Left ventricle myocardium inferior (tissue), 1 donor: Measurements from ENCODE around the gene MBNL3. TPM values are rescaled to one million over a fixed set of nuclear protein-coding genes. Genes with fewer than 3 reads are reported as not detected.
"Not testable (repeated sequence)": the region's sequence is repeated elsewhere in the genome, so short reads cannot be mapped to it uniquely, and the experiment has no call there.

ENCODE experiments used
- DNase-seq: peaks from one replicate; pipeline ENCODE4 v3.0.0-alpha.2; 2020
- H3K27ac ChIP-seq: fragments of 200-600 bp; replicated peaks from 2 replicates; pipeline ENCODE4 v1.8.0; 2021
- H3K27me3 ChIP-seq: fragments of 200-600 bp; 2 replicates; pipeline ENCODE4 v1.8.0; 2021; ENCODE audit warnings: low read depth
- H3K36me3 ChIP-seq: fragments of 200-600 bp; 2 replicates; pipeline ENCODE4 v1.8.0; 2021
- H3K4me1 ChIP-seq: fragments of 200-600 bp; 2 replicates; pipeline ENCODE4 v1.8.0; 2021
- H3K4me3 ChIP-seq: fragments of 200-600 bp; 2 replicates; pipeline ENCODE4 v1.8.0; 2021; ENCODE audit warnings: mild to moderate bottlenecking, moderate library complexity
- H3K9me3 ChIP-seq: fragments of 200-600 bp; replicated peaks from 2 replicates; pipeline ENCODE4 v1.8.0; 2021
- intact Hi-C: fragments of 100-400 bp; cut with micrococcal nuclease; formaldehyde crosslinking; loops from one replicate; pipeline ENCODE4 v1.11.0; 2022
- total RNA-seq: library from RNA; stranded (reverse); fragmentation: NEBNext Ultra II Directional; extraction: Animal tissue kit (Norgen Biotek cat#: 25700); gene quantifications from one replicate; pipeline ENCODE4 v1.2.1, GENCODE V29; 2021
- TF ChIP-seq, protein P1 (sequence below): fragments of 200-600 bp; IDR thresholded peaks from 2 replicates; pipeline ENCODE4 v1.8.0; 2021; ENCODE audit warnings: antibody characterized with exemption, mild to moderate bottlenecking, borderline replicate concordance
- donor health status: DM: no; HTN: yes; CAD: no; lungs with severe emphysema.

Gene MBNL3
- total RNA-seq, 1 donor from 2014 or later: 38.5 TPM

DNA sequence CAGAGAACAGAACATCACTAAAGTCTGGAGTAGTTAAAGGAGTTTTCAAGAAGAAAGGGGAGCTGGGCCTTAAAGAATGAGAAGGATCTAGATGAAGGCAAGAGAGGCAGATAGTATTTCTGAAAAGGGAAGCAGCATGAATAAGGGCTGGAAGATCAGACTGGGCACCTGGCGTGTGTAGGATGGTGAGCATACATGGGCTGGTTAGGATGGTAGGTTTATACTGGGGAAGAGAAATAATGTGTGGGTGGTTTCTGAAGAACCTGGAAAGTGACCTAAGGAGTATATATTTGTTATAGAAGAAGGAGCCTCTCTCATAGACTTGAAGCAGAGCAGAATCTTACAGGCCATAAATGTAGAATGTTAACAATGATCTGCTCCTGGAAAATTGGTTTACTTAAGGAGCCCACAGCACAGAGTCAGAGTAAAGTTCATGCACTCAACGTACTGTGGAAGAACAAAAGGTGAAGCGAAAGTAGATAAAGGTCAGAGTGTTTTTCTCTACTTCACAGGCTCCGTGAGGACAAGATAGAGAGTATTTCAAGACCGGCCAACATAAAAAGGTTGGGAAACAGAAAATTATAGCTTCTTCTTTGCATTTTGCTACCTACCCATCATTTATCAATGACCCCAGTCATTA lies 35.8 kb downstream of the MBNL3 start:
- Histone ChIP-seq H3K4me1 (no peaks in the 10 kb centered on the region), H3K27ac (no peak overlapping the region), H3K36me3 (no peaks in the 10 kb centered on the region), H3K9me3 (no peaks in the 10 kb centered on the region), H3K27me3 (no peaks in the 10 kb centered on the region), H3K4me3 (no peak overlapping the region)
- TF ChIP-seq, protein P1, sequence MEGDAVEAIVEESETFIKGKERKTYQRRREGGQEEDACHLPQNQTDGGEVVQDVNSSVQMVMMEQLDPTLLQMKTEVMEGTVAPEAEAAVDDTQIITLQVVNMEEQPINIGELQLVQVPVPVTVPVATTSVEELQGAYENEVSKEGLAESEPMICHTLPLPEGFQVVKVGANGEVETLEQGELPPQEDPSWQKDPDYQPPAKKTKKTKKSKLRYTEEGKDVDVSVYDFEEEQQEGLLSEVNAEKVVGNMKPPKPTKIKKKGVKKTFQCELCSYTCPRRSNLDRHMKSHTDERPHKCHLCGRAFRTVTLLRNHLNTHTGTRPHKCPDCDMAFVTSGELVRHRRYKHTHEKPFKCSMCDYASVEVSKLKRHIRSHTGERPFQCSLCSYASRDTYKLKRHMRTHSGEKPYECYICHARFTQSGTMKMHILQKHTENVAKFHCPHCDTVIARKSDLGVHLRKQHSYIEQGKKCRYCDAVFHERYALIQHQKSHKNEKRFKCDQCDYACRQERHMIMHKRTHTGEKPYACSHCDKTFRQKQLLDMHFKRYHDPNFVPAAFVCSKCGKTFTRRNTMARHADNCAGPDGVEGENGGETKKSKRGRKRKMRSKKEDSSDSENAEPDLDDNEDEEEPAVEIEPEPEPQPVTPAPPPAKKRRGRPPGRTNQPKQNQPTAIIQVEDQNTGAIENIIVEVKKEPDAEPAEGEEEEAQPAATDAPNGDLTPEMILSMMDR: no peak
- no peak for DNase-seq
- intact Hi-C loops: no loop called here

DNA sequence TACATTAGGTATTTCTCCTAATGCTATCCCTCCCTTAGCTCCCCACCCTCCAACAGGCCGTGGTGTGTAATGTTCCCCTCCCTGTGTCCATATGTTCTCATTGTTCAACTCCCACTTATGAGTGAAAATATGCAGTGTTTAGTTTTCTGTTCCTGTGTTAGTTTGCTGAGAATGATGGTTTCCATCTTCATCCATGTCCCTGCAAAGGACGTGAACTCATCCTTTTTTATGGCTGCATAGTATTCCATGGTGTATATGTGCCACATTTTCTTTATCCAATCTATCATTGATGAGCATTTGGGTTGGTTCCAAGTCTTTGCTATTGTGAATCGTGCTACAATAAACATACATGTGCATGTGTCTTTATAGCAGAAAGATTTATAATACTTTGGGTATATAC lies 42.9 kb downstream of the MBNL3 start:
- H3K4me1 ChIP-seq, H3K9me3 ChIP-seq, H3K27me3 ChIP-seq, DNase-seq, intact Hi-C loops, H3K36me3 ChIP-seq, H3K27ac ChIP-seq, H3K4me3 ChIP-seq: not testable (repeated sequence)

DNA sequence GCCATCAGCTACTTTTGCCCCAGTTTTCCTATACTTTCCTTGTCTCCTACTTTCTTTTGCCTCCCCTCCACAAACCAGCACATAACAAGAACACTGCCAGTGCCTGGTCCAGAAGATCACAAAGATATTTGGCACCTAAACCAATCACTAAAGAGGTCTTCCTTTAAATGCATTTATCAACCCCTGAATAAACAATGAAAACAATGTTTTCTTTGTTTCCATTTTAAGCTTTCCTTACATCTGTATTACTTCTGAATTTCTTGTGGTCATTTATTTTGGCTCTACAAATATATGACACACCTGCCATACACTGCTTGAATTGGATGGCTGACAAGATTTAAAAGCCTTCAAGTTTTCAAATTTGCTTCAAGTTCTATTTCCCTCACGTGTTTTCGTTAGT lies 43.9 kb downstream of the MBNL3 start:
- no peak for DNase-seq
- Histone ChIP-seq H3K36me3 (no peaks in the 10 kb centered on the region), H3K4me3 (no peak overlapping the region), H3K27me3 (no peaks in the 10 kb centered on the region), H3K27ac (no peak overlapping the region), H3K9me3 (peaks cover 6% of the 10 kb centered on the region), H3K4me1 (no peaks in the 10 kb centered on the region)
- intact Hi-C loops: no loop called here
- TF ChIP-seq, protein P1: no peak

DNA sequence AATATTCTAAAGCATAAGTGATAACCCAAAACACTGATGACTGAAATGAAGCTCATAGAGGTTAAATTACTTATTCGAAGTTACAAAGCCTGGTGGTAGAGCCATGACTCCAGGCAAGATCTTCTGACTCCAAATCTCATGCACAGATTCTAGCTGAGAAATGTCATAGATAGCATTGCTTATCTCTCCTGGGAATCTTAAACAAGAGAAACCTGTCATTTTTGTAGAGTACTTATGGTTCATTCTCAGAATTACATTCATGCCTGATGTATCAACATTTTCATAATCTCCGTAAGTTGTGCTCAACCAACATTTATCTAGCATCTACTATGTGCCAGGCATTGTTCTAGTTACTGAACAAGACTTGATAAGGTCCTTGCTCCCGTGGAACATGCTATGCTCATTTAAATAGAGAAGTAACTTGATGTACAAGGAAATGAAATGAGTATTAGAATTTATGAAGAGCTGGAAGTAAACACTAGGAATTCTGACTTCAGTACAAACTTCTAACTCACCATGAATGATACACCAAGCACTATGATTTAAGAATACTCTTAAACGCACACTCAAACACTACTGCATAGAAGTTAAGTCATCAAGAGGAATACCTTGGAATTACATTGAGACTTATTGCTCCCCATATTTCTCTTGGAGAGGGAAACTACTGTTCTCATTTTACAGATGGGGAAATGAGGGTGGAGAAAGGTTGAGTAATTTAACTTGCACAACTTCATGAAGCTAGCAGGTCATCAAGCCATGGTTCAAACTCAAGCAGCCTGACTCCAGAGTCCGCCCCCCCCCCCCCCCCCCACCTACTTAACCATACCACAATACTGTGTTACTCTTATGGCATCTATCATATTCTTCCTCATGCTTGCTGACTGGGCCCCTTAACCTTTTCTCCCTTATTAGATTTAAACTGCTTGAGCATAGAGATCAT lies 45.4 kb downstream of the MBNL3 start:
- DNase-seq: no peak
- intact Hi-C loops: no loop called here
- H3K9me3 ChIP-seq: peaks cover 6% of the 10 kb centered on the region
- no peaks in the 10 kb centered on the region for H3K36me3 ChIP-seq
- H3K27me3 ChIP-seq: no peaks in the 10 kb centered on the region
- no peak overlapping the region for H3K27ac ChIP-seq
- TF ChIP-seq, protein P1: no peak
- no peaks in the 10 kb centered on the region for H3K4me1 ChIP-seq
- H3K4me3 ChIP-seq: no peak overlapping the region

DNA sequence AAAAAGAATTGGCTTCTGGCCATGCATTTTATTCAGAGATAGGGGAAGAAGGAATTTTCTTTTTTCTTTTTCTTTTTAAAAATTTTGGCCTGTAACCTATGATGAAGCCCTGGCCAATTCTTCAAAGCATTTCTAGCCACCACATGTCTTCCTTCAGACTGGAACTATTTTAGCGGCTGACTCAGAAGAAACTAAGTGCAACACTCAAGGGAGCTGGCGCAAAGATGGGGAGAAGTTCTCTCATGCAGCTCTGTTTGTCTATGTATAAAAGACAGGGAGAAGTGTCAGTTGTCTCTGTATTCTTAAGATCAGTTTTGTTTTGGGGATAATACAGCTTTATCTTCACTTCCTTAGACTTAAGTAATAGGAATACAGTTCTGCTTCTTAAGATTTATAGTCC lies 46.1 kb downstream of the MBNL3 start:
- no peaks in the 10 kb centered on the region for H3K36me3 ChIP-seq
- no peaks in the 10 kb centered on the region for H3K27me3 ChIP-seq
- intact Hi-C loops: no loop called here
- H3K4me1 ChIP-seq: no peaks in the 10 kb centered on the region
- no peak overlapping the region for H3K4me3 ChIP-seq
- TF ChIP-seq, protein P1: no peak
- no peak for DNase-seq
- H3K27ac ChIP-seq: no peak overlapping the region
- H3K9me3 ChIP-seq: peaks cover 6% of the 10 kb centered on the region

DNA sequence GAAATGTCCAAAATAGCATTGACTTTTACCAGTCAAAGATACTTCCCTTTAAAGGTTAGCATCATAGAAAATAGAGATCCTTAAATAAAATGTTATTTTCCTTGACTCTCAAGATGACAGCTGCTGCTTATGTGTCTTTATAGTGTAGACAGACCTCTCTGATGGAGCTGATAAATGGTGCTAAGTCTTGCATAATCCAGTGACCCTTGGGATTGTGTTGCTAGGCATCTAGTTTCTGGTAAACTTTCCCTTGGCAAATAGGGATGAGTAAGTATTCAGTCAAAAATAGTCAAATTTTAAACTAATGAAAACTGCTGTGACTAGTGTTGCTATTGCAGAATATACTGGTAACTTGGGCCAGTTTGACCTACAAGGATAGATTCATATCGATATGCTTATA lies 53.6 kb downstream of the MBNL3 start:
- no peak overlapping the region for H3K4me3 ChIP-seq
- no peaks in the 10 kb centered on the region for H3K4me1 ChIP-seq
- no peaks in the 10 kb centered on the region for H3K27me3 ChIP-seq
- intact Hi-C loops: no loop called here
- H3K9me3 ChIP-seq: no peaks in the 10 kb centered on the region
- TF ChIP-seq, protein P1: no peak
- DNase-seq: no peak
- no peak overlapping the region for H3K27ac ChIP-seq
- no peaks in the 10 kb centered on the region for H3K36me3 ChIP-seq
